ENCODE data around the gene PTPN4.

Gene PTPN4

GRCh38 chr2:120026890-120027289 is 267.2 kb downstream of the PTPN4 start:
- no peak for DNase-seq
- Histone ChIP-seq H3K27ac (ENCODE audit: insufficient read depth in 1 of 2, low read depth in 1 of 2, low read length in 2 of 2, poor library complexity in 1 of 2, severe bottlenecking in 2 of 2) (no peak overlapping the region), H3K27me3 (replicated peaks in 2 of 5; ENCODE audit: control insufficient read depth in 4 of 5, insufficient read depth in 5 of 5, low read length in 4 of 5) (no peaks in the 10 kb centered on the region), H3K4me3 (ENCODE audit: control insufficient read depth in 1 of 7, extremely low read depth in 1 of 7, insufficient read depth in 4 of 7, low read depth in 2 of 7, low read length in 6 of 7) (no peak overlapping the region), H3K36me3 (ENCODE audit: control insufficient read depth in 4 of 4, insufficient read depth in 4 of 4, low read length in 3 of 4) (no peaks in the 10 kb centered on the region), H3K4me1 (ENCODE audit: control extremely low read depth in 1 of 4, control insufficient read depth in 4 of 4, insufficient read depth in 4 of 4, low read length in 3 of 4) (no peaks in the 10 kb centered on the region), H3K9me3 (ENCODE audit: control extremely low read depth in 1 of 5, control insufficient read depth in 4 of 5, insufficient read depth in 2 of 5, low read depth in 1 of 5, low read length in 4 of 5) (peaks cover 0 to 14% (median 0%) of the 10 kb centered on the region in 5 experiments)
- POLR2A ChIA-PET, result no interaction called here
- WGBS (ENCODE audit: insufficient coverage), result no CpG with 5 or more reads among the region's 2 CpGs
- CTCF ChIA-PET, result no interaction called here

GRCh38 chr2:120028795-120029194 is 269.1 kb downstream of the PTPN4 start:
- Histone ChIP-seq H3K4me1 (ENCODE audit: control extremely low read depth in 1 of 4, control insufficient read depth in 4 of 4, insufficient read depth in 4 of 4, low read length in 3 of 4) (no peaks in the 10 kb centered on the region), H3K9me3 (ENCODE audit: control extremely low read depth in 1 of 5, control insufficient read depth in 4 of 5, insufficient read depth in 2 of 5, low read depth in 1 of 5, low read length in 4 of 5) (peaks cover 0 to 14% (median 0%) of the 10 kb centered on the region in 5 experiments), H3K27ac (ENCODE audit: insufficient read depth in 1 of 2, low read depth in 1 of 2, low read length in 2 of 2, poor library complexity in 1 of 2, severe bottlenecking in 2 of 2) (no peak overlapping the region), H3K27me3 (replicated peaks in 2 of 5; ENCODE audit: control insufficient read depth in 4 of 5, insufficient read depth in 5 of 5, low read length in 4 of 5) (no peaks in the 10 kb centered on the region), H3K36me3 (ENCODE audit: control insufficient read depth in 4 of 4, insufficient read depth in 4 of 4, low read length in 3 of 4) (no peaks in the 10 kb centered on the region), H3K4me3 (ENCODE audit: control insufficient read depth in 1 of 7, extremely low read depth in 1 of 7, insufficient read depth in 4 of 7, low read depth in 2 of 7, low read length in 6 of 7) (no peak overlapping the region)
- DNase-seq, result no peak
- WGBS (ENCODE audit: insufficient coverage), result 100% methylated on average over 3 of the region's 5 CpGs
- ChIA-PET CTCF (interaction anchor here (0.7 kb wide), 1 partner anchor 166 kb away, joined by 3 read pairs; no protein-coding TSS in a partner anchor), POLR2A (no interaction called here)

GRCh38 chr2:120029672-120030640 is 270.2 kb downstream of the PTPN4 start:
- DNase-seq, result no peak
- ChIA-PET CTCF (interaction anchor here (0.7 kb wide), 1 partner anchor 168 kb away, joined by 3 read pairs; no protein-coding TSS in a partner anchor), POLR2A (no interaction called here)
- no peaks in the 10 kb centered on the region for H3K4me1 ChIP-seq (ENCODE audit: control extremely low read depth in 1 of 4, control insufficient read depth in 4 of 4, insufficient read depth in 4 of 4, low read length in 3 of 4)
- 98% methylated on average over 13 of the region's 15 CpGs for WGBS (ENCODE audit: insufficient coverage)
- no peak overlapping the region for H3K4me3 ChIP-seq (ENCODE audit: control insufficient read depth in 1 of 7, extremely low read depth in 1 of 7, insufficient read depth in 4 of 7, low read depth in 2 of 7, low read length in 6 of 7)
- H3K27ac ChIP-seq (ENCODE audit: insufficient read depth in 1 of 2, low read depth in 1 of 2, low read length in 2 of 2, poor library complexity in 1 of 2, severe bottlenecking in 2 of 2), result no peak overlapping the region
- no peaks in the 10 kb centered on the region for H3K27me3 ChIP-seq (replicated peaks in 2 of 5; ENCODE audit: control insufficient read depth in 4 of 5, insufficient read depth in 5 of 5, low read length in 4 of 5)
- no peaks in the 10 kb centered on the region for H3K36me3 ChIP-seq (ENCODE audit: control insufficient read depth in 4 of 4, insufficient read depth in 4 of 4, low read length in 3 of 4)
- H3K9me3 ChIP-seq (ENCODE audit: control extremely low read depth in 1 of 5, control insufficient read depth in 4 of 5, insufficient read depth in 2 of 5, low read depth in 1 of 5, low read length in 4 of 5), result peaks cover 0 to 11% (median 0%) of the 10 kb centered on the region in 5 experiments

GRCh38 chr2:120032297-120032696 is 272.6 kb downstream of the PTPN4 start:
- Histone ChIP-seq H3K4me1 (ENCODE audit: control extremely low read depth in 1 of 4, control insufficient read depth in 4 of 4, insufficient read depth in 4 of 4, low read length in 3 of 4) (no peaks in the 10 kb centered on the region), H3K27me3 (replicated peaks in 2 of 5; ENCODE audit: control insufficient read depth in 4 of 5, insufficient read depth in 5 of 5, low read length in 4 of 5) (no peaks in the 10 kb centered on the region), H3K4me3 (ENCODE audit: control insufficient read depth in 1 of 7, extremely low read depth in 1 of 7, insufficient read depth in 4 of 7, low read depth in 2 of 7, low read length in 6 of 7) (no peak overlapping the region), H3K9me3 (ENCODE audit: control extremely low read depth in 1 of 5, control insufficient read depth in 4 of 5, insufficient read depth in 2 of 5, low read depth in 1 of 5, low read length in 4 of 5) (peaks cover 0 to 3% (median 0%) of the 10 kb centered on the region in 5 experiments), H3K27ac (ENCODE audit: insufficient read depth in 1 of 2, low read depth in 1 of 2, low read length in 2 of 2, poor library complexity in 1 of 2, severe bottlenecking in 2 of 2) (no peak overlapping the region), H3K36me3 (ENCODE audit: control insufficient read depth in 4 of 4, insufficient read depth in 4 of 4, low read length in 3 of 4) (no peaks in the 10 kb centered on the region)
- ChIA-PET CTCF (no interaction called here), POLR2A (no interaction called here)
- WGBS (ENCODE audit: insufficient coverage), result 92% methylated on average over 3 of the region's 3 CpGs
- no peak for DNase-seq
